ENCODE data around the gene TXNL4A.

Gene TXNL4A

DNA sequence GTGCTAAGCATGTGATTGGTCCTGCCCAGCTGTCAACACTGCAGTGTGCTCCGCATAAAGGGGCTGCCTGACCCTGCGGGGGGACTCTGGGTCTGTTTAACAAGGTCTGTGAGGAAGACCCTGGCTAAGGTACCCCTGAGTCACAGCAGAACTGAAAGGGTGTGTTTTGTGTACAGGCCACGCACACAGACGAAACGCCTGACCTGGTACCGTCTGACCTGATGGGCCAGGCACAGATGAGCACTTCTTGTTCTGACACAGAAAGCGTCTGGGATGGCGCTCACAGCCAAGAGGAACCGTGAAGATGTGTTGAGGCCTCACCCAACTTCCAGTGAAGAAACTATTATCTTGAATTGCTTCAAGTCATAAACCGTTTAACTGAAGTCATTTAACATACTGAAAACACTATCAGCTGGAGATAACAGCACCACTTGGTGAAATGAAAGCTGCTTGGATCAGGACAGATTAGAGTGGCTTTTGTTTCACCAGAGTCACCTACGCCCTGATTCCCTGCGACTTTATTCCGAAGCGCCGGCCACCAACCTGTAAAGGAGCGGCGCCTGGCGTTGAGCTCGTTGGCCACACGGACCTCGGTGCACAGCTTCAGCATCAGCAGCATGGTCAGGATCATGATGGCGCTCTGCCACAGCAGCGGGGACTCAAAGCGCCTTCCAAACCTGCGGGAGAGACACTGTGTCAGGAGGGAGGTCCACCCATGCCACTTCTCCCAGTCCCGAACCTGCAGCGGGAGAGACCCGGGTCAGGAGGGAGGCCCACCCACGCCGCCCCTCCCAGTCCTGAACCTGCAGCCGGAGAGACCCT, 45.4 kb downstream of the TXNL4A start:
- H3K9me2 ChIP-seq (replicated peaks; ENCODE audit: control insufficient read depth, low read length) = no peaks in the 10 kb centered on the region
- no peaks in the 10 kb centered on the region for H3K27me3 ChIP-seq (ENCODE audit: control insufficient read depth, low read length)
- H3K4me3 ChIP-seq (ENCODE audit: low read length) = no peak overlapping the region
- H3K79me2 ChIP-seq (ENCODE audit: control insufficient read depth, low read length) = peaks cover 88% of the 10 kb centered on the region
- no peak overlapping the region for H3K4me2 ChIP-seq (ENCODE audit: low read length)
- H3K4me1 ChIP-seq (ENCODE audit: control insufficient read depth, low read length) = peaks cover 31% of the 10 kb centered on the region
- H3K27ac ChIP-seq (ENCODE audit: low read depth, low read length) = no peak overlapping the region
- H4K20me1 ChIP-seq (ENCODE audit: control insufficient read depth, insufficient read depth, low read depth, low read length) = peaks cover 12% of the 10 kb centered on the region
- H3K36me3 ChIP-seq (ENCODE audit: control insufficient read depth, low read length) = peaks cover 53% of the 10 kb centered on the region
- TF ChIP-seq EZH2phosphoT487 (IDR thresholded peaks at IDR 0.05; ENCODE audit: borderline replicate concordance, low read length) (no peak), CTCF (IDR thresholded peaks at IDR 0.05; ENCODE audit: low read depth, low read length, poor library complexity, severe bottlenecking) (no peak)
- no peaks in the 10 kb centered on the region for H3K9me3 ChIP-seq (ENCODE audit: control insufficient read depth, insufficient read depth, low read length)
- no peaks in the 10 kb centered on the region for H3F3A ChIP-seq (ENCODE audit: control insufficient read depth, insufficient read depth)

- peaks cover 28% of the 10 kb centered on the region for H3K4me1 ChIP-seq (ENCODE audit: control insufficient read depth, low read length)
- H3K27ac ChIP-seq (ENCODE audit: low read depth, low read length) = no peak overlapping the region
- H3K9me3 ChIP-seq (ENCODE audit: control insufficient read depth, insufficient read depth, low read length) = no peaks in the 10 kb centered on the region
- H3K27me3 ChIP-seq (ENCODE audit: control insufficient read depth, low read length) = no peaks in the 10 kb centered on the region
- H4K20me1 ChIP-seq (ENCODE audit: control insufficient read depth, insufficient read depth, low read depth, low read length) = peaks cover 10% of the 10 kb centered on the region
- no peak for TF ChIP-seq EZH2phosphoT487 (IDR thresholded peaks at IDR 0.05; ENCODE audit: borderline replicate concordance, low read length)
- no peak for TF ChIP-seq CTCF (IDR thresholded peaks at IDR 0.05; ENCODE audit: low read depth, low read length, poor library complexity, severe bottlenecking)
- H3K9me2 ChIP-seq (replicated peaks; ENCODE audit: control insufficient read depth, low read length) = no peaks in the 10 kb centered on the region
- H3K4me3 ChIP-seq (ENCODE audit: low read length) = no peak overlapping the region
- H3K79me2 ChIP-seq (ENCODE audit: control insufficient read depth, low read length) = peaks cover 89% of the 10 kb centered on the region
- H3K36me3 ChIP-seq (ENCODE audit: control insufficient read depth, low read length) = peaks cover 55% of the 10 kb centered on the region
- H3F3A ChIP-seq (ENCODE audit: control insufficient read depth, insufficient read depth) = no peaks in the 10 kb centered on the region
- H3K4me2 ChIP-seq (ENCODE audit: low read length) = no peak overlapping the region
Measured at GRCh38 chr18:79942211-79942610, 46.2 kb downstream of the TXNL4A start.

DNA sequence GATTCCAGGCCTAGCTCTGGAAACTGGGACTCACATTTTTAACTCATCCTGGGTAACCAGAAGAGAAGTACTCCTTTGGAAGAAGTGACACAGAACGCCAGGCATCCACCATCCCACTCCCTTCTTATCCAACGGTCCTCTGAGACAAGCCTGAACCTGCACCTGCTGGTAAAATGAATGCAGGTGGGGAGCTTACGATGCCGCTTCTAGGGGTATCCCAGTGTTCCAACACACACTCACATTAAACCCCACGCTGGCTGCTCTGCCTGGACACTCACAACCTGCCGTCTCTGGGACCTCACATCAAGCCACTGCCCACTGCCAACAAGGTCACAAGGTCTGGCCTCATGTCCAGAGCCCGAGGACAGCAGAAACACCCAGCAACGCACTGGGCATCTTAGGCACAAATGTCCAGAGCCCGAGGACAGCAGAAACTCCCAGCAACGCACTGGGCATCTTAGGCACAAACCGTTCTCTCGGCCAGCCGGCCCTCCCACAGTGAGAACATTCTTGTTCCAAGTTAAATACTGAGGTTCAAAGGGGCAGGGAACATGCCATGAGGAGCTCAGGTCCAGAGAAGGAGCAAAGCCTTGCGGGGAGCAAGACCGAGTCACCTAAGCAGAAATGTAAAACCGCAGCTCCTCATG, 46.8 kb downstream of the TXNL4A start:
- Histone ChIP-seq H3K9me2 (replicated peaks; ENCODE audit: control insufficient read depth, low read length) (no peaks in the 10 kb centered on the region), H4K20me1 (ENCODE audit: control insufficient read depth, insufficient read depth, low read depth, low read length) (peaks cover 10% of the 10 kb centered on the region), H3K4me3 (ENCODE audit: low read length) (no peak overlapping the region), H3K4me1 (ENCODE audit: control insufficient read depth, low read length) (peaks cover 28% of the 10 kb centered on the region), H3K27ac (ENCODE audit: low read depth, low read length) (no peak overlapping the region), H3K79me2 (ENCODE audit: control insufficient read depth, low read length) (peaks cover 89% of the 10 kb centered on the region), H3K27me3 (ENCODE audit: control insufficient read depth, low read length) (no peaks in the 10 kb centered on the region), H3K36me3 (ENCODE audit: control insufficient read depth, low read length) (peaks cover 59% of the 10 kb centered on the region), H3K4me2 (ENCODE audit: low read length) (no peak overlapping the region), H3F3A (ENCODE audit: control insufficient read depth, insufficient read depth) (no peaks in the 10 kb centered on the region), H3K9me3 (ENCODE audit: control insufficient read depth, insufficient read depth, low read length) (no peaks in the 10 kb centered on the region)
- TF ChIP-seq EZH2phosphoT487 (IDR thresholded peaks at IDR 0.05; ENCODE audit: borderline replicate concordance, low read length) = no peak
- no peak for TF ChIP-seq CTCF (IDR thresholded peaks at IDR 0.05; ENCODE audit: low read depth, low read length, poor library complexity, severe bottlenecking)
